Activated CD8-positive, alpha-beta T cell treated with anti-CD3 and anti-CD28 coated beads for 36 hours (primary cell): ENCODE measurements around the gene SPINK5. TPM values are rescaled to one million over a fixed set of nuclear protein-coding genes. Genes with fewer than 3 reads are reported as not detected.

ENCODE experiments used
- ATAC-seq: fragments of 200-7000 bp; cut with Tn5 transposase; one replicate; pipeline ENCODE4 v1.10.0; 2021; ENCODE audit warnings: mild to moderate bottlenecking, moderate library complexity
- CTCF ChIA-PET: fragments of 350-600 bp; sonication (Branson Sonifier 250); formaldehyde crosslinking; loops from one replicate; lab custom pipeline; 2021; ENCODE audit warnings: antibody characterized with exemption; lab: Charles Lee
- POLR2A ChIA-PET: fragments of 350-600 bp; sonication (Branson Sonifier 250); formaldehyde crosslinking; loops from one replicate; lab custom pipeline; 2021; ENCODE audit warnings: antibody characterized with exemption; lab: Charles Lee
- DNase-seq: peaks from one replicate; pipeline ENCODE4 v3.0.0-alpha.2; 2020
- H3K27ac Mint-ChIP-seq: one replicate; pipeline ENCODE4 v1.8.0; 2021; ENCODE audit warnings: mild to moderate bottlenecking, mixed read lengths
- H3K27me3 Mint-ChIP-seq: one replicate; pipeline ENCODE4 v1.8.0; 2021; ENCODE audit warnings: mixed read lengths
- H3K36me3 Mint-ChIP-seq: one replicate; pipeline ENCODE4 v1.8.0; 2021; ENCODE audit warnings: low read depth, mixed read lengths
- H3K4me1 Mint-ChIP-seq: one replicate; pipeline ENCODE4 v1.8.0; 2021; ENCODE audit warnings: low read depth, mixed read lengths
- H3K4me3 Mint-ChIP-seq: one replicate; pipeline ENCODE4 v1.8.0; 2021; ENCODE audit warnings: mild to moderate bottlenecking, moderate library complexity, mixed read lengths
- H3K9me3 Mint-ChIP-seq: one replicate; pipeline ENCODE4 v1.8.0; 2021; ENCODE audit warnings: mixed read lengths
- intact Hi-C: fragments of 100-400 bp; cut with micrococcal nuclease; formaldehyde crosslinking; loops from one replicate; pipeline ENCODE4 v1.10.0; 2022
- total RNA-seq, 2 experiments: library from RNA; stranded (reverse); gene quantifications; one replicate each; pipeline ENCODE4 v1.2.3, GENCODE V29; 2021
- TF ChIP-seq, protein P1 (sequence below): fragments of 200-600 bp; IDR thresholded peaks from one replicate; pipeline ENCODE4 v1.8.0; 2022; ENCODE audit warnings: antibody characterized with exemption, mild to moderate bottlenecking

The SPINK5 gene
- total RNA-seq, 2 experiments from 2014 or later = not detected

DNA sequence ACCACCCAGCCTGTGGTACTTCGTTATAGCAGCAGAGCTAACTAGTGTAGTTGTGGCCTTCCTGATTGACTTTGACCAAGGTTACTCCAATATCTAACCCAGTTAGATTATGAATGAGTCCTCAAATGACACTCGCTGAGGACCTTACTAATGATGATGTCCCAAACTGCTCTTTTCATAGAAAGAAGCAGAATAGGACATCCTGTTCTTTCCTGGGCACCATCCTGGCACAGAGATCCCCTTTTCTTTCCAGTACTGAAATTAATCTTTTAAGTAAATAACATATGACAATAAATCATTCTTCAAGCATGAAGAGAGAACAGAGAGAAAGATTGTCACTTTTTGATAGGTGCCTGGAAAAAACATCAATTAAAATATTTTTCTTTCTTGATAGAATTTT lies 77.9 kb downstream of the SPINK5 start:
- CTCF ChIA-PET = no interaction called here
- TF ChIP-seq, protein P1, sequence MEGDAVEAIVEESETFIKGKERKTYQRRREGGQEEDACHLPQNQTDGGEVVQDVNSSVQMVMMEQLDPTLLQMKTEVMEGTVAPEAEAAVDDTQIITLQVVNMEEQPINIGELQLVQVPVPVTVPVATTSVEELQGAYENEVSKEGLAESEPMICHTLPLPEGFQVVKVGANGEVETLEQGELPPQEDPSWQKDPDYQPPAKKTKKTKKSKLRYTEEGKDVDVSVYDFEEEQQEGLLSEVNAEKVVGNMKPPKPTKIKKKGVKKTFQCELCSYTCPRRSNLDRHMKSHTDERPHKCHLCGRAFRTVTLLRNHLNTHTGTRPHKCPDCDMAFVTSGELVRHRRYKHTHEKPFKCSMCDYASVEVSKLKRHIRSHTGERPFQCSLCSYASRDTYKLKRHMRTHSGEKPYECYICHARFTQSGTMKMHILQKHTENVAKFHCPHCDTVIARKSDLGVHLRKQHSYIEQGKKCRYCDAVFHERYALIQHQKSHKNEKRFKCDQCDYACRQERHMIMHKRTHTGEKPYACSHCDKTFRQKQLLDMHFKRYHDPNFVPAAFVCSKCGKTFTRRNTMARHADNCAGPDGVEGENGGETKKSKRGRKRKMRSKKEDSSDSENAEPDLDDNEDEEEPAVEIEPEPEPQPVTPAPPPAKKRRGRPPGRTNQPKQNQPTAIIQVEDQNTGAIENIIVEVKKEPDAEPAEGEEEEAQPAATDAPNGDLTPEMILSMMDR = no peak

DNA sequence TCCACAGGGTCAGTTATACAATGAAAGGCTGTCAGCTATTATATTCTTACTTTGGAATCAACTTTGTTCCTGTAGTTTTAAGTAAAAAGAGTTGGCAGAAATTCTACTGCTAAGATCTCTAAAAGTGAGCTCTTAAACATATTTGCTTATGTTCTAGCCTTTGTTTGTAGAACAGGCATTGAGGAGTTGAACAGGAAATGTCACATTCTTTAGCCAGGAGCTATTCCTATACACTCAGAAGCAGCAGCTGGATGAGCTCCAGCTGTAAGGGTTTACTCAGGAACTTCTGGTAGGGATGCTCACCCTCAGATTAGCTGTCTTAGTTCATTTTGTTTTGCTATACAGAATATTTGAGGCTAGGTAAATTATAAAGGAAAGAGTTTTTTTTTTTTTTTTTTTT lies 82.1 kb downstream of the SPINK5 start:
- DNase-seq (no peak), ATAC-seq (no peak)
- Mint-ChIP-seq H3K9me3 (no peaks in the 10 kb centered on the region), H3K27ac (no peak overlapping the region), H3K27me3 (peaks cover 2% of the 10 kb centered on the region), H3K4me3 (no peak overlapping the region), H3K36me3 (no peaks in the 10 kb centered on the region), H3K4me1 (no peaks in the 10 kb centered on the region)
- POLR2A ChIA-PET = no interaction called here
- TF ChIP-seq, protein P1 = no peak
- CTCF ChIA-PET = interaction anchor here (0.6 kb wide), 1 partner anchor 957 kb away, joined by 3 read pairs; no protein-coding TSS in a partner anchor
- intact Hi-C loops = no loop called here

More for the DNA sequence above, 77.9 kb downstream of the SPINK5 start:
- DNase-seq (no peak), ATAC-seq (no peak)
- intact Hi-C loops = no loop called here
- no peak overlapping the region for H3K4me3 Mint-ChIP-seq
- no peak overlapping the region for H3K27ac Mint-ChIP-seq
- H3K36me3 Mint-ChIP-seq = no peaks in the 10 kb centered on the region
- H3K4me1 Mint-ChIP-seq = no peaks in the 10 kb centered on the region
- POLR2A ChIA-PET = no interaction called here
- H3K9me3 Mint-ChIP-seq = no peaks in the 10 kb centered on the region
- peaks cover 5% of the 10 kb centered on the region for H3K27me3 Mint-ChIP-seq

DNA sequence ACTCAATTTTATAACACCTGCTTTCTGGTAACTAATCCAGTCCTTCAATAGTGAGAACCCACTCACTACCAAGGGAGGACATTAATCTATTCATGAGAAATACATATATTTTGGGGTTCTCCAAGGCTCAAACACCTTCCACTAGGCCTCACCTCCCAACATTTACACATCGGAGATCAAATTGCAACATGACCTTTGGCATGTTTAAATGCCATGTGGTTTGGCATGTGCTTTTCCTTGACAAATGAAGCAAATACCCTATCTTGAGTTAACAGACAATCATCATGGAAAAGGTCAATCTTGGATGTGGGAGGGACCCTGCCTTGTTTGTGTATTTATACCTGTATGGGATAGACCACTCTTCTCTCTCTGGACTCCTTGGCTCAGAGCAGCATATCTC lies 82.7 kb downstream of the SPINK5 start:
- intact Hi-C loops = no loop called here

DNA sequence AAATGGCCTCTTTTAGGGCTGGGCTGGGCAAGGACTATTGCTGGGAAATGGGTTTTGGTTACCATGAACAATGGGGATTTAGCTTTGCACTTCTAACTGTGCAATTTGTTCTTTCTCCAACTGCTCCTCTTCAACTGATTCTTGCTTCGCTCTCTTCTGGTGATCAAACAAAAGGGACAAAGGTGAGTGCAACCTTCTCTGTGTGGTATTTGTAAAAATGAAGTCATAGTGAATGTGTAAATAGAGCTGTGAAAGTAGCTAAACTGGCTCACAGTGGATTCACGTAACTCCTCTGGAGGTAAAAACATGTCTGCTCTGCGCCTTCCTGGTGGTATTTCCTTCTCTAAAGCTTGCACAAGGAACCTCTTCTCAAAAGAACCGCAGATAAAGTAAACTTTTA lies 83.6 kb downstream of the SPINK5 start:
- intact Hi-C loops = no loop called here
- no peak overlapping the region for H3K4me3 Mint-ChIP-seq
- ChIA-PET CTCF (interaction anchor here (0.7 kb wide), 1 partner anchor 9 kb away, joined by 3 read pairs; no protein-coding TSS in a partner anchor), POLR2A (no interaction called here)
- no peaks in the 10 kb centered on the region for H3K36me3 Mint-ChIP-seq
- H3K27ac Mint-ChIP-seq = no peak overlapping the region
- no peak for ATAC-seq
- no peaks in the 10 kb centered on the region for H3K9me3 Mint-ChIP-seq
- H3K4me1 Mint-ChIP-seq = no peaks in the 10 kb centered on the region
- TF ChIP-seq, protein P1 = no peak
- H3K27me3 Mint-ChIP-seq = peaks cover 4% of the 10 kb centered on the region
- DNase-seq = no peak

More for the DNA sequence above, 82.7 kb downstream of the SPINK5 start:
- POLR2A ChIA-PET = no interaction called here
- DNase-seq (no peak), ATAC-seq (no peak)
- no peaks in the 10 kb centered on the region for H3K36me3 Mint-ChIP-seq
- H3K4me3 Mint-ChIP-seq = no peak overlapping the region
- H3K27ac Mint-ChIP-seq = no peak overlapping the region
- TF ChIP-seq, protein P1 = no peak
- H3K27me3 Mint-ChIP-seq = peaks cover 2% of the 10 kb centered on the region
- CTCF ChIA-PET = no interaction called here
- H3K9me3 Mint-ChIP-seq = no peaks in the 10 kb centered on the region
- no peaks in the 10 kb centered on the region for H3K4me1 Mint-ChIP-seq

DNA sequence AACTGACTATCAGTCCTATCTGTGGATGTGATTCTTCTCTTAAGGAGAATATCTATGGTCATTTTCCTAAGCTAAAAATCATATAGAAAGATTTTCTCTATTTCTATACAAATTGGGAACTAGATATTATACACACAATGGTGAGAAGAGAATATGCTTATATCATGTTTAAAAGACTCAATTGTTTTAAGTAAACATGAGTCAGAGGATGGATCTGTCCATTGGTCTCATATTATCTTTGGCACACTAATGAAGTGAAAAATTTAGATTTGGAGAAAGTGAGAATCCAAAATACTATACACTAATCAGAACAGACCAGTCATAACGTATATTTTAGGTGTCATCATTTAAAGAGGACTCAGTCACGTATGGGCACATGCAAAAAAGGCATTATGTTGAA lies 88.1 kb downstream of the SPINK5 start:
- ATAC-seq (no peak), DNase-seq (no peak)
- POLR2A ChIA-PET = no interaction called here
- Mint-ChIP-seq H3K27me3 (peaks cover 4% of the 10 kb centered on the region), H3K9me3 (peaks cover 1% of the 10 kb centered on the region), H3K27ac (no peak overlapping the region), H3K4me3 (no peak overlapping the region), H3K36me3 (no peaks in the 10 kb centered on the region), H3K4me1 (no peaks in the 10 kb centered on the region)
- intact Hi-C loops = no loop called here
- TF ChIP-seq, protein P1 = no peak
- CTCF ChIA-PET = no interaction called here
